ENCODE data around the gene RELN.

Gene RELN

DNA sequence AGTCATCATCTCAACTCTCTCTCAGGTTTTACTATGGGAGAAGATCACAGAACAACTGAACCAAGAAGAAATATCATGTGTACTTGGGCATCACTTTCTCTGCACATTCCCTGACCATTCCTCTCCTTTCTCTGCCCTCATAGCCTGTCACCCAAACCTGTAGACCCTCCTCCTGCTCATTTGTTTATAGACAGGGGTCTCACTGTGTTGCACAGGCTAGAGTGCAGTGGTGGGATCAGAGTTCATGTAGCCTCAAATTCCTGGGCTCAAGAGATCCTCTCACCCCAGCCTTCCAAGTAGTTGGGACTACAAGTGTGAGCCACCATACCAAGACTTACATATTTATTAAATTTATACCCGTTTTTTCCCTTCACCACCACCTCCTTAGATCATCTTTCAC is 282.7 kb downstream of the RELN start:
- H3K4me1 ChIP-seq (ENCODE audit: control insufficient read depth, insufficient read depth, low read length), result no peaks in the 10 kb centered on the region
- H3K27ac ChIP-seq (ENCODE audit: low read length), result no peak overlapping the region
- no peak for DNase-seq (ENCODE audit: low read depth, low spot score)
- no peak overlapping the region for H3K4me3 ChIP-seq (ENCODE audit: low read length)
- no peaks in the 10 kb centered on the region for H3K9me3 ChIP-seq (ENCODE audit: control insufficient read depth, insufficient read depth, low read length)
- WGBS (ENCODE audit: insufficient coverage, insufficient read length), result 100% methylated on average over 1 of the region's 1 CpG
- no peaks in the 10 kb centered on the region for H3K36me3 ChIP-seq (ENCODE audit: control insufficient read depth, insufficient read depth, low read length)
- H3K27me3 ChIP-seq (ENCODE audit: control insufficient read depth, insufficient read depth, low read length), result no peaks in the 10 kb centered on the region

DNA sequence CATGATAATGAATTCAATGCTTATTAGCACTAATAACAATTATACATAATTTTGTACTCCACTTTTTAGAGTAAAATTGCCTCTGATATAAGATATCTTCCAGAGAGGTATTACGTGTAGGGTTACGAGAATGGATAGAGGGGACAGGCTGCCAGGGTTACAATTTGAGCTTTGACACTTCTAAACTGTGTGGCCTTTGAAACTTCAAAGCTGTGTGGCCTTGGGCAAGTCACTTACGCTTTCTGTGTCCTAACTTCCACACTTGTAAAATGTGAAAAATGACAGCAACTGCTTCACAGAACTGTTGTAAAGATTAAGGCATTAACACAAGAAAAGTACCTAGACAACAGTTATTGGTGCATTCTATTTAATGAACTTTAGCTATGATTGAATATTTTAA is 283.9 kb downstream of the RELN start:
- no peak overlapping the region for H3K27ac ChIP-seq (ENCODE audit: low read length)
- H3K36me3 ChIP-seq (ENCODE audit: control insufficient read depth, insufficient read depth, low read length), result no peaks in the 10 kb centered on the region
- DNase-seq (ENCODE audit: low read depth, low spot score), result no peak
- no peaks in the 10 kb centered on the region for H3K27me3 ChIP-seq (ENCODE audit: control insufficient read depth, insufficient read depth, low read length)
- WGBS (ENCODE audit: insufficient coverage, insufficient read length), result no CpG with 5 or more reads among the region's 3 CpGs
- no peak overlapping the region for H3K4me3 ChIP-seq (ENCODE audit: low read length)
- H3K9me3 ChIP-seq (ENCODE audit: control insufficient read depth, insufficient read depth, low read length), result no peaks in the 10 kb centered on the region
- no peaks in the 10 kb centered on the region for H3K4me1 ChIP-seq (ENCODE audit: control insufficient read depth, insufficient read depth, low read length)

DNA sequence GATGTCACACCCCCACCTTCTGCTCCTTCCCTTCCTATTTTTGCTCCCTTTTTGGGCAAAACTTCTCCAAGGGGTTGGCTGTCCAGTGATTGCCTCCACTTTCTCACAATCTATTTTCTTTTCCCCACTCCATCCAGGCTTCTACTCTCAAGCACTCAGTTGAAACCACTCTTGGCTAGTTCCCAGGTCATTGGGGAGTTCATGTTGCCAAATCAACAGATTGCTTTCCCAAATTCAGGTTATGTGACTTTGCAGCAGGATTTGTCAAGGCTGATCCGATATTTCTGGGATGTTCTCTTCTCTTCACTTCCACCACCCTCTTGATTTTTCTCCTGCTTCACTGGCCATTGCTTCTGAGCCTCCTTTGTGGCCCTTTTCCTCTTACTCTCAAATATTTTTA is 284.8 kb downstream of the RELN start:
- no peaks in the 10 kb centered on the region for H3K27me3 ChIP-seq (ENCODE audit: control insufficient read depth, insufficient read depth, low read length)
- H3K4me1 ChIP-seq (ENCODE audit: control insufficient read depth, insufficient read depth, low read length), result no peaks in the 10 kb centered on the region
- no peak overlapping the region for H3K4me3 ChIP-seq (ENCODE audit: low read length)
- no peak for DNase-seq (ENCODE audit: low read depth, low spot score)
- H3K27ac ChIP-seq (ENCODE audit: low read length), result no peak overlapping the region
- no peaks in the 10 kb centered on the region for H3K9me3 ChIP-seq (ENCODE audit: control insufficient read depth, insufficient read depth, low read length)
- WGBS (ENCODE audit: insufficient coverage, insufficient read length), result no CpG with 5 or more reads among the region's 1 CpG
- H3K36me3 ChIP-seq (ENCODE audit: control insufficient read depth, insufficient read depth, low read length), result no peaks in the 10 kb centered on the region

DNA sequence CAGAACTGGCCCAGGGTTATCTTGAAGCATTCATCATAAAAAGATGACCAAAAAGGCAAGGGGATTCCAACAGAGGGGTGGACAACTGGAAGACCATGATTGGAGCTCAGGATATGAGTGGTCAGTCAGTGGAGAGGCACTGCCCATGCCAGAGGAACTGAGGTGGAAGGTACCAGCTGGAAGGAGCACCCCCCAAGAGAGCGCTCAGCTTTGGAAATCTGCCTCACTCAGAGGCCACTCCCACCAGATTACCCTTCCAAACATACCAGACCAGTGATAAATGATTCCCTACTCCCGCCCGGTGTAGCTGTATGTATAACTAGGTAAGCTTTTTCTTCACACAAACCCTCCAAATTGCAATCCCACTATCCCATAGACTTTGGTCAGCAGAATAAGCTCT is 286.5 kb downstream of the RELN start:
- Histone ChIP-seq H3K9me3 (ENCODE audit: control insufficient read depth, insufficient read depth, low read length) (no peaks in the 10 kb centered on the region), H3K36me3 (ENCODE audit: control insufficient read depth, insufficient read depth, low read length) (no peaks in the 10 kb centered on the region), H3K4me1 (ENCODE audit: control insufficient read depth, insufficient read depth, low read length) (no peaks in the 10 kb centered on the region), H3K27me3 (ENCODE audit: control insufficient read depth, insufficient read depth, low read length) (no peaks in the 10 kb centered on the region), H3K4me3 (ENCODE audit: low read length) (no peak overlapping the region), H3K27ac (ENCODE audit: low read length) (no peak overlapping the region)
- no peak for DNase-seq (ENCODE audit: low read depth, low spot score)
- no CpG with 5 or more reads among the region's 3 CpGs for WGBS (ENCODE audit: insufficient coverage, insufficient read length)

DNA sequence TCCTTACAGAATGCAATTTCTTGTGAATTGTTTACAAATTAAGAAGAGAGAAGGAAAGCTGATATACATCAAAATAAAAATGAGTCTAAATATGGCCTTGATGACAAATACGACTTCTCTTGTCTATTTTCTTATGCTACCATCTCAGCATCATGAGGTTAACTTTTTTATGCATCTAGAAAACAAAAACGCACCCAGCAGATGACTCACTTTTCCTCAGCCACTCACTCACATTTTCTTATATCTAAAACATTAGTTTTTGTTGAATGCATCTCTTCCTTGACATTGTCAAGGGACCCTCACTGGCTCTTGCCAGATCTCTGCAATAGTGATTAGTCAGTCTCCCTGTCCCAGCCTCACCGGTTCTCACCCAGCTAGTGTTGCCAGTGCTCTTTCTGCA is 287.0 kb downstream of the RELN start:
- no peaks in the 10 kb centered on the region for H3K27me3 ChIP-seq (ENCODE audit: control insufficient read depth, insufficient read depth, low read length)
- H3K4me3 ChIP-seq (ENCODE audit: low read length), result no peak overlapping the region
- no peaks in the 10 kb centered on the region for H3K9me3 ChIP-seq (ENCODE audit: control insufficient read depth, insufficient read depth, low read length)
- no peaks in the 10 kb centered on the region for H3K36me3 ChIP-seq (ENCODE audit: control insufficient read depth, insufficient read depth, low read length)
- H3K4me1 ChIP-seq (ENCODE audit: control insufficient read depth, insufficient read depth, low read length), result no peaks in the 10 kb centered on the region
- H3K27ac ChIP-seq (ENCODE audit: low read length), result no peak overlapping the region
- DNase-seq (ENCODE audit: low read depth, low spot score), result no peak
- WGBS (ENCODE audit: insufficient coverage, insufficient read length), result no CpG with 5 or more reads among the region's 3 CpGs

DNA sequence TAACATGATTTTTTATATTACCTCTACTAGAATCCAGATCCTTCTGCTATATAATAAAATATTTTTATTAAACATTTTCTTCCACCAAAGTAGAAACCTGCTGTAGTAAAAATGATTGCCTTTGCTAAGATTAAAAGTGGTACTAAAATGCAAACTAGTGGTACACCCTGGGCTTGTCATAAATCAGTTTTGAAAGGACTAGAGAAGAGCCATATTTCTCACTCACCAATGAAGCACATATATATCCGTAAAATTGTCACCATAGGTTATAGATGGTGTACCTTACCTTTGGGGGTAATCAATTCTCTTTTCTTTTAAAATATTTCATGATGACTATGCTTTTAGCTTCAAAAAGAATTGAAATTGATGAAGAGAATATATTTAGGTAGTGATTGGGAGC is 290.4 kb downstream of the RELN start:
- no peak for DNase-seq (ENCODE audit: low read depth, low spot score)
- Histone ChIP-seq H3K36me3 (ENCODE audit: control insufficient read depth, insufficient read depth, low read length) (no peaks in the 10 kb centered on the region), H3K4me1 (ENCODE audit: control insufficient read depth, insufficient read depth, low read length) (no peaks in the 10 kb centered on the region), H3K4me3 (ENCODE audit: low read length) (no peak overlapping the region), H3K27me3 (ENCODE audit: control insufficient read depth, insufficient read depth, low read length) (no peaks in the 10 kb centered on the region), H3K27ac (ENCODE audit: low read length) (no peak overlapping the region), H3K9me3 (ENCODE audit: control insufficient read depth, insufficient read depth, low read length) (no peaks in the 10 kb centered on the region)
- no CpG with 5 or more reads among the region's 1 CpG for WGBS (ENCODE audit: insufficient coverage, insufficient read length)

DNA sequence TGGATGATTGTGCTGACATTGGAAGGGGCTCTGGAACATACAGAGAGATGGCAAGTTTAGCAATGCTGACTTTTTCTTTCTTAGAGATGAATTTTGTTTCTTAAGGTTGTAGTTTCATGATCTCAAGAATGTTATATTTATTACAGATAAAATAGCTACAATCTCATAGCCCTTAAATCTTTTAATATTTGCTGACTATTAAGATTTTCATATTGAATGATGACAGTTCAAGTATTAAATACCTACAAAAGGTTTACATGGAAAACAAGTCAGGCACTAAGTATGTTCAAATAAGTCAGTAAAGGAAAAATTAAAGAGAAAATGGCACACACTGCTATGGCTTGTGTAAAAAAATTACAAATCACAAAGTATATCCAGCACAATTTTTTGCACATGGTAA is 291.4 kb downstream of the RELN start:
- no peak for DNase-seq (ENCODE audit: low read depth, low spot score)
- Histone ChIP-seq H3K27ac (ENCODE audit: low read length) (no peak overlapping the region), H3K36me3 (ENCODE audit: control insufficient read depth, insufficient read depth, low read length) (no peaks in the 10 kb centered on the region), H3K9me3 (ENCODE audit: control insufficient read depth, insufficient read depth, low read length) (no peaks in the 10 kb centered on the region), H3K27me3 (ENCODE audit: control insufficient read depth, insufficient read depth, low read length) (no peaks in the 10 kb centered on the region), H3K4me3 (ENCODE audit: low read length) (no peak overlapping the region), H3K4me1 (ENCODE audit: control insufficient read depth, insufficient read depth, low read length) (no peaks in the 10 kb centered on the region)

DNA sequence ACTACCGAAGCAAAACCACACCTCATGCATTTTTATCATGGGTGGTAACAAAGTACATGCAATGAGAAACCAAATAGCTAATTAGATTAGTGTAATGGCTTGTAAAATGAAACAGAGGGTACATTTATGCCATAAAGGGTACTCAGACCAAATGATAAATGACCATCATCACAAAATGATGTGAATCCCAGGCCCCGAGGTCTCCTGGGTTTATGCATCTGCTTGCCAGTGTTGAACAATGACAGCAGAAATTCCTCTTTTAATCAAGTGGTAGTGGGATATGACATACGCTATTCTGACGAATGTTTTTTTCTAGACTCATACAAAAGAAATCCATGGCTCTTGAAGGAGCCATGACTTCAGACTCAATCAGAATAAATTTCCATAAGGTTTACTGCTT is 293.9 kb downstream of the RELN start:
- H3K9me3 ChIP-seq (ENCODE audit: control insufficient read depth, insufficient read depth, low read length), result no peaks in the 10 kb centered on the region
- DNase-seq (ENCODE audit: low read depth, low spot score), result no peak
- H3K36me3 ChIP-seq (ENCODE audit: control insufficient read depth, insufficient read depth, low read length), result no peaks in the 10 kb centered on the region
- no peaks in the 10 kb centered on the region for H3K4me1 ChIP-seq (ENCODE audit: control insufficient read depth, insufficient read depth, low read length)
- no peak overlapping the region for H3K27ac ChIP-seq (ENCODE audit: low read length)
- no CpG with 5 or more reads among the region's 4 CpGs for WGBS (ENCODE audit: insufficient coverage, insufficient read length)
- H3K4me3 ChIP-seq (ENCODE audit: low read length), result no peak overlapping the region
- no peaks in the 10 kb centered on the region for H3K27me3 ChIP-seq (ENCODE audit: control insufficient read depth, insufficient read depth, low read length)

DNA sequence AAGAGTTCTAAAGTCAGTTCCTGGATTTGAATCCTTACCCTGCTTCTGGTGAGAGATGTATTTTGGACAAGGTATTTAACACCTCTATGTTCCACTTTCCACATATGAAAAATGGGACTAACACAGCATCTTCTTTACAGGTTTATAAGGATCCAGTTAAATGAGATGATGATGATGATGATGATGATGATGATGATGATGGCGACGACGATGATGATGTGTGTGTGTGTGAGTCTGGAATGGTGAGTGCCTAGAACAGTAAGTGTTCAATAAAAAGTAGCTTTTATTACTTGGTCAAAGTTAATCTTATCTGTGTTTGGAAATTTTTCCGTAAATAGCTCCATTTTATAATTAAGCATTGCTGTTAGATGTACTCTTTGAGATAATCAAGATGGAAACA is 295.2 kb downstream of the RELN start:
- WGBS (ENCODE audit: insufficient coverage, insufficient read length), result 100% methylated on average over 3 of the region's 4 CpGs
- Histone ChIP-seq H3K4me1 (ENCODE audit: control insufficient read depth, insufficient read depth, low read length) (no peaks in the 10 kb centered on the region), H3K27ac (ENCODE audit: low read length) (no peak overlapping the region), H3K36me3 (ENCODE audit: control insufficient read depth, insufficient read depth, low read length) (no peaks in the 10 kb centered on the region), H3K9me3 (ENCODE audit: control insufficient read depth, insufficient read depth, low read length) (no peaks in the 10 kb centered on the region), H3K27me3 (ENCODE audit: control insufficient read depth, insufficient read depth, low read length) (no peaks in the 10 kb centered on the region), H3K4me3 (ENCODE audit: low read length) (no peak overlapping the region)
- DNase-seq (ENCODE audit: low read depth, low spot score), result no peak

DNA sequence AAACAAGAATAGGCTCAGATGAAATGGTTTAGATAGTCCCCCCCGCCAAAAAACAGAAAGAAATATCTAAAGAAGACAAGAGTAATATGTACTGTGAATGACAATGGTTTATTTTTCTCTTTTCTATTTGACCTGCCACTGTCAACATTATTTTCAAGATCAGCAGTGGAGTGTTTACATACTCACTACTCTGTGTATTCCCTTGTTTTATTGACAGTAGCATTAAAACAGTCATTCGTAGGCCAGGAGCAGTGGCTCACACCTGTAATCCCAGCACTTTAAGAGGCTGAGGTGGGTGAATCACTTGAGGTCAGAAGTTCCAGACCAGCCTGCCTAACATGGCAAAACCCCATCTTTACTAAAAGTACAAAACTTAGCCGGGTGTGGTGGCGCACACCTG is 298.2 kb downstream of the RELN start:
- H3K9me3 ChIP-seq (ENCODE audit: control insufficient read depth, insufficient read depth, low read length), result no peaks in the 10 kb centered on the region
- no peaks in the 10 kb centered on the region for H3K27me3 ChIP-seq (ENCODE audit: control insufficient read depth, insufficient read depth, low read length)
- H3K36me3 ChIP-seq (ENCODE audit: control insufficient read depth, insufficient read depth, low read length), result no peaks in the 10 kb centered on the region
- H3K4me1 ChIP-seq (ENCODE audit: control insufficient read depth, insufficient read depth, low read length), result no peaks in the 10 kb centered on the region
- WGBS (ENCODE audit: insufficient coverage, insufficient read length), result no CpG with 5 or more reads among the region's 4 CpGs
- H3K27ac ChIP-seq (ENCODE audit: low read length), result no peak overlapping the region
- DNase-seq (ENCODE audit: low read depth, low spot score), result no peak
- H3K4me3 ChIP-seq (ENCODE audit: low read length), result no peak overlapping the region

DNA sequence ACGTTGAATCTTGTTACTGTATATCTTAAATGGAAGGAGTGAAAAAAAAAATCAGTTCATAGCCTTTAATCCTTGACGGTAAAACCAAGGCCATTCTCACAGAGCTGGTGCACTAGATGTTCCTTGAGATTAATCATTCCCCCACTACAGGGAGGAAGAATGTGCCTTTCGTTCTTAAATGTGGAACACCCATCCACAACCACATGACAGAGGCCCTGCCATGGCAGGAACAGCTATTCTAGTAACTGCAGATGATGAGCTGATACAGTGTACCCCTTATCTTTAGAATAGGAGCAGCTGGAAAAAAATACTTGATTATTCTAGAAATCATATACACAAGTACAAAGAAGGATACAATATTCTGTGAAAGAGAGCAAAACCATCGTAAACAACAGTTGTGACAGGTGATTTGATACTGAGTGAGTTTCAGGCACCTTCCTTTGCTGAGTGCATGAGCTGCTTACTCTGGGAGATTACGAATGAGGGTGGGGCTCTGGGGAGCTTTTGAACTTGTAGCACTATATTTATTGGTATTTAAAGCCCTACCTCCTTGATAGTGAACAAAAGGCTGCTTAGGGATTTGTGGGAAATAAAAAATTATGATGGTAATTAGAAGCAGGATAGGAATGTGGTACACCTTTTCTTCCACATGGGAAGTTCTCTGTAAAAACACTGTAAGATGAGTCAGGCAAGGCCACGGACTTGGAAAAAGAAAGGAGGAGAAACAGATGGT is 299.1 kb downstream of the RELN start:
- no peak for DNase-seq (ENCODE audit: low read depth, low spot score)
- H3K27ac ChIP-seq (ENCODE audit: low read length), result no peak overlapping the region

More for the DNA sequence above, 299.1 kb downstream of the RELN start:
- Histone ChIP-seq H3K27me3 (ENCODE audit: control insufficient read depth, insufficient read depth, low read length) (no peaks in the 10 kb centered on the region), H3K4me3 (ENCODE audit: low read length) (no peak overlapping the region), H3K36me3 (ENCODE audit: control insufficient read depth, insufficient read depth, low read length) (no peaks in the 10 kb centered on the region), H3K9me3 (ENCODE audit: control insufficient read depth, insufficient read depth, low read length) (no peaks in the 10 kb centered on the region), H3K4me1 (ENCODE audit: control insufficient read depth, insufficient read depth, low read length) (no peaks in the 10 kb centered on the region)
- WGBS (ENCODE audit: insufficient coverage, insufficient read length), result no CpG with 5 or more reads among the region's 6 CpGs
